KOPT-K1 (cell line): ENCODE data around the gene ANGPTL5.

ENCODE experiments used
- H3K27ac ChIP-seq: fragments of 200-600 bp; sonication (generic); 2 replicates; pipeline ENCODE4 v1.5.1; 2016; ENCODE audit warnings: antibody characterized with exemption, mild to moderate bottlenecking, low read depth, low read length; ENCODE audit not compliant: poor library complexity, severe bottlenecking
- H3K36me3 ChIP-seq: fragments of 200-600 bp; sonication (generic); 2 replicates; pipeline ENCODE4 v1.5.1; 2017; ENCODE audit warnings: antibody characterized with exemption, mild to moderate bottlenecking, low read length, moderate library complexity; ENCODE audit not compliant: insufficient read depth
- H3K9me3 ChIP-seq: fragments of 200-600 bp; sonication (generic); 2 replicates; pipeline ENCODE4 v1.5.1; 2017; ENCODE audit warnings: antibody characterized with exemption, low read length, mild to moderate bottlenecking; ENCODE audit not compliant: insufficient read depth, poor library complexity, severe bottlenecking

The ANGPTL5 gene

DNA sequence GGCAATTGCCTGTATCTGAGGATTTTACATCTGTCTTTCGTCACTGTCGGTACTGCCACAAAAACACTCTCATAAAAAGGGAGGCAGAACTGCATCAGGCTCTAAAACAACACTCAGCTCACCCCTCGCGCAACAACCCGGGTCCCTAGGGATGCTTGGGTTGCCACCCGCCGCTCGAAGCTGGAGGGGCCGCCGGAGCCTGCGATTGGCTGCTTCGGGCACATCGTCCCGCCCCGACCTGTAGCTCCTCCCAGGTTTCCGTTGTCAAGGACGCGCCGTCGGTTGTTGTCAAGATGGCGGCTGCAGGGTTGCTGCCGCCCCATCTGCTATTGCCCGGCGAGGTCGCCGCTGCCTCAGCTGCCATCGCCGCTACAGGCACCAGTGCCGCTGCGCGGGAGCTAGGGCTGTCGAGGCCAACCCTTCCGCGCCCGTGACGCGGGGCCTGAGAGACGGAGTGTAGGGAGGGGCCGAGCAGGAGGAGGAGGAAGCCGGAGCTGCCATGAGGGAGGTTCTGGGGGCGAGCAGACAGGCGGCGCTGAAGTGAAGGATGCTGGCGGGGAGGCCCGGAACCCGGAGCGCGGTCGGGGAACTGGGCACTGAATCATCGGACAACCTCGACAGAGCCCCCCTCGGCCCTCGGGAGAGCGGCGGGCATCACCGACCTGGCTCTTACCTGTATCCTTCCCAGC, 1.4 kb downstream of the ANGPTL5 start, which contains the start of gene CEP126:
TSS of gene CEP126 (plus strand) at position 273 of the 689 bp plus-strand sequence. CDS start at position 548, 275 bp downstream.
- Histone ChIP-seq H3K36me3 (no peaks in the 10 kb centered on the region), H3K9me3 (no peaks in the 10 kb centered on the region), H3K27ac (no peak within 1 kb of the TSS)

DNA sequence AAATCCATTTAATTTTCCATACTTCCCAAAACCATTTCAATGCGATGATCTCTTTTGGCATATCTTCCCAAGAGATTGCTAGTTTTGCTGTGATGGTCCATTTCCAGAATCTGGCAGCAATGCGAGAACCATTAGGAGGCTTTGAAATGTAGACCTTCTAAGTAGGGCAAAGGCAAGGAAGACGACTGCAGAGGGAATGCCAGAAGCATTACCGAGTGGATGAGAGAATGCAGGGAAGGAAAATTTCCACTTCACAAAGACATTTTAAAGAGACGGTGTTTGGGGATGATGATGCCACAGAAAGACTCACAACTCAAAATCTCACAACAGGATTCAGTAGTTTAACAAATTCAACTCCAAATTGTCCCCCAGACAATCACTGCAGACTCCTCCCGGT, 2.0 kb downstream of the ANGPTL5 start:
- Histone ChIP-seq H3K27ac (no peak overlapping the region), H3K9me3 (no peaks in the 10 kb centered on the region), H3K36me3 (no peaks in the 10 kb centered on the region)

DNA sequence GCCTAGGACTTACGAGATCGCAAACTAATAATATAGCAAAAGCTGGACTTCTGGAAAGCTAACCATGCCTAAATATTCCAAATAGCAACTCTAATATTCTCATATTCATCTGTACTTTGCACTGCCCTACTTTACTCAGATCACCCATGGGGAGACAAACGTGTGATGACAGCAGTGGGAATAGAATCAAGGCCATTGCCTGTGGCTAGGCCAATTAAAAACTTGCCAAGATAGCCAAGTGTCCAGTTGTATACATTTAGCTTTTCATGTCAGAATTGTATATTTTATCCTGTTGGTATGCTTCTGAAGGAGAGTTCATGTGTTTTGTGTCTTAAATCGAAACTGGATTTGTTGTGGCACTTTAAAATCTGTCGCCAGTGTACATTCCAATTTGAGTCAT, 2.7 kb downstream of the ANGPTL5 start:
- Histone ChIP-seq H3K9me3 (no peaks in the 10 kb centered on the region), H3K36me3 (no peaks in the 10 kb centered on the region), H3K27ac (no peak overlapping the region)

DNA sequence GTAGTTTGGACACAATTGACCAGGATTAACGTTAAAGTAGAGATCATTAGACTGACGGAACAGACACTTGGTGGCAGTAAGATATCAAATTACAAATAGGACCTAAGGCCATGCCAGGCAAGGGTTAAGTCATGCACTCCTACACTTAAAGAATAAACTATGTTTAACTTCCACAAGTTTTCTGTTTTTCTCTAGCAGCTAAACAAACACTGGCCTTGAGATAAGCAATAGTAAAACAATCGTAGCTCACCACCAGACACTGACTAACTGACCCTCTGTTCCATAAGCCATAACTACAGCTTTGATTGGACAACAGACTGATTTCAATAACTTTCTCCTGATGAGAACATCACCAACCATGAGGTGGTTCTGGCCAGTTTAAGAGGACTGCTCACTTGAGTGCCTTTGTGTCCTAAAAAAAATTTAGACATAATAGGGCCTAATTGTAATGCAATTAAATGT, 3.5 kb downstream of the ANGPTL5 start:
- Histone ChIP-seq H3K27ac (no peak overlapping the region), H3K36me3 (no peaks in the 10 kb centered on the region), H3K9me3 (no peaks in the 10 kb centered on the region)

DNA sequence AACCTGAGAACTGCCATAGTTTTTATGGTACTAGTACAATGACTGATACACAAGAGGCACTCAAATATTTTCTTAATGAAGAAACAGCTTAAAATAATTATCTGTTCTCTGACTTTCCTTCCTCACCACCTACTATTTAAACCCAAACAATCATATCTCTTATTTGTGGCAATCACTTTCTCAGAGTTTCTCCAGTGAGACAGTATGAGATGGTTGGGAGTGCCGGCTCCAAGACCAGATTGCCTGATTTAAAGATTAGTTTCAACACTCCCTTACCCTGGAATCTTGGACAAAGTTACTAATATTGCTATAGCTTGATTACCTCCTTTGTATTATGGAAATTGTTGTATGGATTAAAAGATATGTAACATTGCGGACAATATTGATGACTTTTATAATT, 7.2 kb downstream of the ANGPTL5 start:
- Histone ChIP-seq H3K27ac (no peak overlapping the region), H3K9me3 (no peaks in the 10 kb centered on the region), H3K36me3 (no peaks in the 10 kb centered on the region)

DNA sequence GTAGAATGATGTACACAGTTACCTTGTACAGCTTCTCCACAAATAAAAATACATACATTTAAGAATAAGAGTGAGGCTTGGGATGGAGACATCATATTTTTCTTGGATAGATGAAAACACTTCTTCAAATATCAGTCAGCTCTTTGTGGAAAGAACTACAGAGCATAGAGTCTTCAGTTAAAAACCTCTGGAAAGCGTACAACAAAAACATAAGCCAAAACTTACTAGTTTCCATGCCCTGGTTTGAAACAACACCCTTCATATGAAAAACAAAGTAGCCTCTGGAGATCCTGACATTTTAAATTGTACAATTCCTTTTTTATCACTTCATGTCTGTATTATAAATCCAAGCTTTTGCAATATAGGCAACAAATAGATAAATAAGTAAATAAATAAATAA, 8.5 kb downstream of the ANGPTL5 start:
- no peaks in the 10 kb centered on the region for H3K9me3 ChIP-seq
- H3K27ac ChIP-seq, result no peak overlapping the region
- H3K36me3 ChIP-seq, result no peaks in the 10 kb centered on the region

DNA sequence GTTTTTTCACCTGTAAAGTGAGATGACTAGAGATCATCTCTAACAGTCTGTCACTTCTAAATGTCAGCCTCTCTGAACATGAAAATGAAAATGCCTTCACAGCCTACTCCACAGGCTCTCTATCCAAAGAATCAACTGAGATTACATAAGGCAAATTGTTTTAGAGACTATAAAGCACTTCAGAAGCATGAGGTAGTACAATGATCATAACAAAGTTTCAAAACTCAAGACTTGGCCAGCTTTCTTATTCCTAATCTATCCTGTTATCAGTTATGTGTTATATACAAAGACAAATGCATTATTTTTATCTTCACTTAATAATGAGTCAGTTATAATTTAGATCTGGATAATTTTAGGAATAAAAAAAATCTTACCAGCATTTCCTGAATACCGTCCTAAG, 21.8 kb downstream of the ANGPTL5 start:
- Histone ChIP-seq H3K27ac (no peak overlapping the region), H3K36me3 (no peaks in the 10 kb centered on the region), H3K9me3 (no peaks in the 10 kb centered on the region)

DNA sequence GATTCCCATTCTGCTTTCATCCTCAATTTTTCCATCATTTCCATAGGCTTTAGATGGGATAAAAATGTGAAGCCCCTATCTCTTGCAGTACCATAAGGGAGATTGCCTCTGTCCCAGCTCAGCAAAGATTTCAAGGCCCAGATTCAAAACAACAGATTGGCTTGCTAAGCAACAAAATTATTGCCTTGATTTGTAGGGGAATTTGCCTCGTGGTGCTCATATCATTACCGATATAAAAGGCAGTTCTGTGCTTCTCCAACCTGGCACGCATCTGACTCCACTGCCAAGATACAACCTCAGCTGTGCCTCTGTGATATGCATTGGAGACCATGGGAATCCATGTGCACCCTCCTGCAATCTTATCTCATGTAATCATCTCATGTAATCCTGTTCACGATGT, 26.6 kb downstream of the ANGPTL5 start:
- no peaks in the 10 kb centered on the region for H3K36me3 ChIP-seq
- H3K9me3 ChIP-seq, result no peaks in the 10 kb centered on the region
- no peak overlapping the region for H3K27ac ChIP-seq

DNA sequence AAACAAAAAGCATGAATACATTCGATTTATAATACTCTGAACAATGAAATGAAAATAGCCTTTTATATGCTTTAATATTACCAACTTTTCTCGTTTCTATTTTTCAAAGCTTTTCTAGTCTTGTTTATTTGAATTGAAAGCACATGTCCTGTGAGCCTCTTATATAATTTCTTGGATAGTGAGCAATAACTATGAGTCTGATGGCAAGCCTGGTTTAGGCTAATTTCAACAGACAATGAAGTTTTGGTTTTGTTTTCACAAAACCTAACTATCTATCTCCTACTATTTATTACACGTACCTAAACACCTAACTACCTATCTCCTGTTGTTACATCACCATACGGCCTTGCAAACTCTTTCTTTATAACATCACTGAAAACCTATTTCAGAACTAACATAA, 30.7 kb downstream of the ANGPTL5 start:
- H3K27ac ChIP-seq, result no peak overlapping the region
- no peaks in the 10 kb centered on the region for H3K36me3 ChIP-seq
- H3K9me3 ChIP-seq, result no peaks in the 10 kb centered on the region

DNA sequence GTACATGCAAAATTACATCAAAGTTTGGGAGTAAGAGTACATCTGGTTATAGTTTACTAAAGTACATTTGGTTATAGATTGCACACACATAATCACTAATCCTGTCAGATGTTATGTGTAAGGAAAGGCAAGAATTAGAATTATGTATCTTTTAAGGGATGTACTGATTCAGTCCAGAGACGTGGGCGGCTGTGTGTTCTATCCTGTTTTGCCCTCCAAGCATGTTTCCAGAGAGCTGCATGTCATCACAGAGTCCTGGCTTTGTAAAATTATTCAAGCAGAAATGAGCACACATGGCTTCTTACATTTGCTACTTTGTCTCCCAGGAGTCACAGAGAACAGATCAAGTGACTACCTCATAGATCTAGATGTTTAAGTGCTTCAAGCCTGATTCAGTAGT, 34.7 kb downstream of the ANGPTL5 start:
- H3K9me3 ChIP-seq, result no peaks in the 10 kb centered on the region
- H3K36me3 ChIP-seq, result no peaks in the 10 kb centered on the region
- H3K27ac ChIP-seq, result no peak overlapping the region

DNA sequence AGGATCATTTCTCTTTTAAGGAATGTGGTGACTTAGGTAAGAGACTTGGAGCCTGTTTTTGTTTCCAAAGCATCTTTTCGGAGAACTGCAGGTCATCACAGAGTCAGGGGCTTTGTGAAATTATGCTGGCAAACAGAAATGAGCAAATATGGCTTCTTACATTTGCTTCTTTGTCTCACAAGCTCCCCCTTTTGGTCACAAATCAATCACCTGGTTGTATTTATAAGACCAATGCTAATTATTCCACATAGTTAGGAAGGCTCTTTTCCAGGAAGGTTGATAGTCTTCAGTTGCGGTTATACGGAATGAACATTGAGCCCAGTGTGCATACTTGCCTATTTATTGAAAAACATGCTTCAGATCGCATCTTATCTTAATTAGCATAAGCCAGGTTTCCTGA, 36.1 kb downstream of the ANGPTL5 start:
- H3K36me3 ChIP-seq, result no peaks in the 10 kb centered on the region
- no peak overlapping the region for H3K27ac ChIP-seq
- H3K9me3 ChIP-seq, result no peaks in the 10 kb centered on the region

DNA sequence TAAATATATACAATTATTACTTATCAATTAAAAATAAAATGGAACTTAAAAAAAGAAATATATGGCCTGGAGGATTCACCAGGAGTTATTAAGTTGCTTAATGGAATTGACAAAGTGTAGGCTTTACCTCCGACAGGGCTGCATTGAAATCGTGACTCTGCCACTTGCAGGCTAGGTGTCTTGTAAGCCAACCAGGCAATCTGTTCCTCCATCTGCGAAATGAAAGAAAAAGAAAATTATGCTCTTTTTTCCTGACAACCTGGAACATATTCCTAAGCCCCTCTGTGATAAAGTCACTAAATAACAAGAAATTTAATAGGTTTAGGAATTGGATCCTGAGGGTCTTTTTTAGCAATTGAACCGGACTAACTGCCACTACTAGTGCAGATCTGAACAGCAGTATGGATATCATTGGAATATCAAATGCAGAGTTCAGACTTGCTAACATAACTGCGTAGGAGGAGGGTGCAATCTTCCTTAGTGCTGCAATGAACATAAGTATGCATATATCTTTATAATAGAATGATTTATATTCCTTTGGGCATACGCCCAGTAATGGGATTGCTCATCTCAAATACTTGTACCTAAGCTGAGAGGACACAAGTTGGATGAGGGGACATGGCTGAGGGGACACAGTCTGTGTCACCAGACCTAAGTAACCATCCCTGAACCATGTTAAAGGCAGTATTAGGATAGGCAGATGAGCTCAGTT, 44.0 kb downstream of the ANGPTL5 start:
- no peak overlapping the region for H3K27ac ChIP-seq
- H3K36me3 ChIP-seq, result no peaks in the 10 kb centered on the region
- H3K9me3 ChIP-seq, result no peaks in the 10 kb centered on the region

DNA sequence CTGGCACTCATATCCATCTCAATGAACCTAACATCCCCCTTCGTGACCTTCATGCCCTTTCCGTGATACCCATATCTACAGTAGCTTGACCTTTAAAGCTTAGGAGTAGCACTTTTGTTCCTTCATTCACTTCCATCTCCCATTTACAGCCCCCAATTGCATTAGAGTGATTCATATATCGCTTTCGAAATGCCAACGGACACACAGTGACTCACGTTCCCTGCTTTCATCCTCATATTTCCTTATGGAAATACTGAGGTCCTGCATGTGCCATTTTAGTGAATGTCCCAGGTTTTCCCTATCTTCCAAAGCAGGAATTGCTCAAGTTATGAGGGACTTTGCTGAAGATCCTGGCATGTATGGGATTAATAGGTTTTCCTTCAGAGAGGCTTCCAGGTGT, 45.8 kb downstream of the ANGPTL5 start:
- Histone ChIP-seq H3K9me3 (no peaks in the 10 kb centered on the region), H3K27ac (no peak overlapping the region), H3K36me3 (no peaks in the 10 kb centered on the region)

DNA sequence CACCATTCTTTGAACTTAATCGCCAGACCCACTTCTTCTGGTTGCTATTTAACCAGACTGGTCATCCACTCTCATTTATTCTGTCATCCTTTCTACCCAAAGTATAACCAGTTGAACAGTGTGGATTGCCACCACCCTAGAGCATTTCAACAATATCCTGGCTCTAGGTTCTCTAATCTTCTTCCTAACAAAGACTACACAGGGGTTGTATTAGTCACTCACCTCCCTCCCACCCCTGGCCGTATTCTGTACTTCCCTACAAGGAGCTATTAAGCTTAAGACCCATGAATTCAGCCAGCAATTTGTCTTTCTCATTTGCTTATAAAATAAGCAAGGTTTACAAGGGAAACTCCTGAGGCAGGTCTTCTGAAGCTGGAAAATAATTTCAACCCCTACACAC, 48.4 kb downstream of the ANGPTL5 start:
- Histone ChIP-seq H3K27ac (no peak overlapping the region), H3K9me3 (peaks cover 8% of the 10 kb centered on the region), H3K36me3 (no peaks in the 10 kb centered on the region)

DNA sequence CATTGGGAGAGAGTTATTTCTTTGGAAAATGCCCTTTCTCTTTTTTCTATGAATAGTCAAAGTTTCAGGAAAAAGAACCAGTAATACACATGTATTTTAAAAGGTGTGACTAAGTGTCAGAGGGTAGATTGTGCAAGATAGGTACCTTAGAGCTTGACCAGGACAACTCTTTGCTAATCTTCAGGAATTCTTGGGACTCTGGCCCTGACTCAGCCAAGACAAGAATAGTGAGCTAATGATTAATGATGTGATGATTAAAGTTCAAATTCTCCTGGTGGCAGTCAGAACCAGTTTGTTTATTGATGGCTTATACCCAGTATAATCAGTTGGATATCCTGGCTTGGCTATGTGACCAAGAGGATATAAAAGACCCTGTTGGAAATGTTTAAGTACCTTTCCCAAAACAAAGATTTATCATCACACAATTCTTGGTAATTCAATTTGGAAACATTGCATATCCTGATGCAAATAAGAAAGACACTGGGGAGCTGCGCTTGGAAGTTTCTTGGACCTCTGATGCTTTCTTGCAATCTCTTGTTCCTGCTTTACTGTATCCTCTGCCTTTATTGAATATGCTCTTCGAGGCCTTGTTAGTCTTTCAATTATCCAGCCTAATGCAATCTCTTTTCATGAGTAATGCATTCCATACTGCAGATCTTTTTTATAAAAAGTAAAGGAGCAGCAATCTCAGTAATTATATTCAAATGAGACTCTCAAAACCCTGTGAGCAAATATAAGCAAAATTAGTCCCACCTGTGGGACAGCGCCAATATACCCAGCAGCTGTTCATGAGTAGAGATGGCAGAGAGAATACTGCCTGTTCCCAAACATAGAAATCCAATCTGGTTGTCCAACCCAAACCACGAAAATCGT, 49.5 kb downstream of the ANGPTL5 start:
- Histone ChIP-seq H3K36me3 (no peaks in the 10 kb centered on the region), H3K9me3 (peaks cover 8% of the 10 kb centered on the region), H3K27ac (no peak overlapping the region)
